ENCODE data around the gene PRMT7. TPM values are rescaled to one million over a fixed set of nuclear protein-coding genes. Genes with fewer than 3 reads are reported as not detected.

The PRMT7 gene
- total RNA-seq, 1 experiment from 2014 or later = 33.1 TPM

- CTCF ChIA-PET = no interaction called here
- no peak overlapping the region for H3K4me3 ChIP-seq (ENCODE audit: low read depth in 2 of 2, low read length in 2 of 2)
- POLR2A ChIA-PET = no interaction called here
- no peaks in the 10 kb centered on the region for H3K36me3 ChIP-seq (ENCODE audit: control insufficient read depth, insufficient read depth, low read length)
- no peak for DNase-seq (ENCODE audit: low read depth, low spot score)
- intact Hi-C loops (cut with micrococcal nuclease; ENCODE audit: unreplicated experiment) (no loop called here), in situ Hi-C loops (cut with HindIII; ENCODE audit: low pct_unique_long_range_greater_than_20kb, low sequenced_read_pairs) (no loop called here)
- BruUV-seq (replicated peaks) = no TSS peak
- ATAC-seq = no peak
- no peak overlapping the region for H3K27ac ChIP-seq (ENCODE audit: low read length)
- no peak for TF ChIP-seq SIN3A (IDR thresholded peaks at IDR 0.05; ENCODE audit: borderline replicate concordance, insufficient read depth, low read depth, low read length)
- no peak for TF ChIP-seq TCF7L2 (IDR thresholded peaks at IDR 0.05; ENCODE audit: low read depth, low read length)
- no peak for TF ChIP-seq REST (IDR thresholded peaks at IDR 0.05; ENCODE audit: insufficient read depth in 1 of 2, low read depth in 2 of 2, low read length in 1 of 2)
- TF ChIP-seq POLR2AphosphoS5 (IDR thresholded peaks at IDR 0.05; ENCODE audit: low read depth, low read length) = no peak
- TF ChIP-seq CTCF (IDR thresholded peaks at IDR 0.05) = no peak
- H3K27me3 ChIP-seq (ENCODE audit: control insufficient read depth, insufficient read depth, low read length) = no peaks in the 10 kb centered on the region
- no peaks in the 10 kb centered on the region for H3K4me1 ChIP-seq (ENCODE audit: control insufficient read depth, insufficient read depth, low read length)
- H3K9me3 ChIP-seq (ENCODE audit: control insufficient read depth, insufficient read depth, low read depth, low read length) = no peaks in the 10 kb centered on the region
Observed at GRCh38 chr16:68383858-68384257, 73.0 kb downstream of the PRMT7 start.

GRCh38 chr16:68384288-68385161 lies 73.7 kb downstream of the PRMT7 start:
- in situ Hi-C loops (cut with HindIII; ENCODE audit: low pct_unique_long_range_greater_than_20kb, low sequenced_read_pairs) = no loop called here
- POLR2A ChIA-PET = no interaction called here

More at GRCh38 chr16:68384288-68385161, 73.7 kb downstream of the PRMT7 start:
- ATAC-seq (no peak), DNase-seq (ENCODE audit: low read depth, low spot score) (no peak)
- Histone ChIP-seq H3K27ac (ENCODE audit: low read length) (no peak overlapping the region), H3K9me3 (ENCODE audit: control insufficient read depth, insufficient read depth, low read depth, low read length) (no peaks in the 10 kb centered on the region), H3K27me3 (ENCODE audit: control insufficient read depth, insufficient read depth, low read length) (no peaks in the 10 kb centered on the region), H3K36me3 (ENCODE audit: control insufficient read depth, insufficient read depth, low read length) (no peaks in the 10 kb centered on the region), H3K4me3 (ENCODE audit: low read depth in 2 of 2, low read length in 2 of 2) (no peak overlapping the region), H3K4me1 (ENCODE audit: control insufficient read depth, insufficient read depth, low read length) (no peaks in the 10 kb centered on the region)
- CTCF ChIA-PET = no interaction called here
- TF ChIP-seq CTCF (IDR thresholded peaks at IDR 0.05) (no peak), SIN3A (IDR thresholded peaks at IDR 0.05; ENCODE audit: borderline replicate concordance, insufficient read depth, low read depth, low read length) (no peak), POLR2AphosphoS5 (IDR thresholded peaks at IDR 0.05; ENCODE audit: low read depth, low read length) (no peak), REST (IDR thresholded peaks at IDR 0.05; ENCODE audit: insufficient read depth in 1 of 2, low read depth in 2 of 2, low read length in 1 of 2) (no peak), TCF7L2 (IDR thresholded peaks at IDR 0.05; ENCODE audit: low read depth, low read length) (no peak)
- intact Hi-C loops (cut with micrococcal nuclease; ENCODE audit: unreplicated experiment) = no loop called here
- BruUV-seq (replicated peaks) = no TSS peak

All from Panc1 (cell line).